K562 (cell line): ENCODE data around the gene RHNO1. TPM values are rescaled to one million over a fixed set of nuclear protein-coding genes. Genes with fewer than 3 reads are reported as not detected.

Experiments used
- CBX3 ChIP-seq, 2 experiments: IDR thresholded peaks; 1 replicate in 1 of 2; 2 replicates in 1 of 2; pipeline ENCODE4 v1.6.1; 2012; ENCODE audit warnings: inconsistent platforms in 2 of 2, low read length in 2 of 2, borderline replicate concordance in 1 of 2, control low read depth in 1 of 2
- DMBX1 ChIP-seq: fragments of 250-450 bp; sonication (Bioruptor Pico); IDR thresholded peaks from 2 replicates; pipeline ENCODE4 v1.8.0; 2022; ENCODE audit warnings: inconsistent platforms, mild to moderate bottlenecking, moderate library complexity, borderline replicate concordance
- ILK ChIP-seq: fragments of 450-650 bp; IDR thresholded peaks from 2 replicates; pipeline ENCODE4 v1.6.1; 2016; ENCODE audit warnings: missing genetic modification characterization, low read depth, mild to moderate bottlenecking, missing compliant biosample characterization, moderate library complexity, borderline replicate concordance
- KHSRP ChIP-seq: fragments of 450-650 bp; IDR thresholded peaks from 2 replicates; pipeline ENCODE4 v1.6.1; 2017
- NEUROD1 ChIP-seq: fragments of 150-350 bp; IDR thresholded peaks from 2 replicates; pipeline ENCODE4 v1.6.1; 2014; ENCODE audit warnings: borderline replicate concordance, low read length, low read depth; ENCODE audit not compliant: partially characterized antibody
- TBP ChIP-seq: optimal IDR thresholded peaks from 2 replicates; pipeline ENCODE3; 2011; ENCODE audit warnings: low read depth, low read length, improper control_type of control experiment
- XRCC4 ChIP-seq: IDR thresholded peaks from one replicate; pipeline ENCODE4 v1.6.1; 2011; ENCODE audit not compliant: insufficient read depth, insufficient read length; ENCODE audit errors: extremely low read depth
- ZNF140 ChIP-seq: fragments of 250-450 bp; sonication (Bioruptor Pico); IDR thresholded peaks from 2 replicates; pipeline ENCODE4 v1.8.0; 2021; ENCODE audit warnings: moderate library complexity, mild to moderate bottlenecking, inconsistent platforms
- ZNF224 ChIP-seq: sonication (generic); formaldehyde crosslinking; IDR thresholded peaks from 2 replicates; pipeline ENCODE4 v1.8.0; 2022; ENCODE audit warnings: mild to moderate bottlenecking, missing genetic modification reagents
- ZNF444 ChIP-seq: fragments of 250-450 bp; sonication (Bioruptor Pico); IDR thresholded peaks from 2 replicates; pipeline ENCODE4 v1.4.0; 2020; ENCODE audit warnings: mild to moderate bottlenecking, moderate library complexity
- ZNF75A ChIP-seq: fragments of 450-650 bp; formaldehyde crosslinking; IDR thresholded peaks from 2 replicates; pipeline ENCODE4 v1.4.0; 2020; ENCODE audit warnings: mild to moderate bottlenecking
- polyA plus RNA-seq, 8 experiments: library from polyadenylated mRNA; depleted of rRNA in 4 of 8; stranded (reverse) in 5 of 8; unstranded in 3 of 8; fragments of >200 nt; fragmentation: Nextera tagmentation in 2 of 8; fragmentation: Illumina TruSeq in 1 of 8; extraction: Ambion mirVana in 2 of 8; extraction: Trizol in 1 of 8; gene quantifications; 2 replicates each; pipeline versions ENCODE4 v1.2.1 to v1.2.3, GENCODE V29; 2011 to 2014; ENCODE audit warnings: inconsistent platforms in 1 of 8, missing spikeins in 1 of 8
- total RNA-seq, 7 experiments: library from RNA; depleted of rRNA in 6 of 7; stranded (reverse); fragments of >200 nt in 6 of 7; fragmentation: Illumina TruSeq in 2 of 7; extraction: Trizol in 2 of 7; gene quantifications; 2 replicates each; pipeline versions ENCODE4 v1.2.1 to v1.2.3, GENCODE V29; 2011 to 2021; ENCODE audit warnings: low replicate concordance in 1 of 7
- TF ChIP-seq, protein P1 (sequence below): sonication (generic); formaldehyde crosslinking; IDR thresholded peaks from 2 replicates; pipeline ENCODE4 v1.8.0; 2022; ENCODE audit warnings: mild to moderate bottlenecking, missing genetic modification reagents

RHNO1 gene
- total and polyA plus RNA-seq, 9 of the 15 experiments (the other 6 are each of a cell fraction or from before 2014, with no cell fraction given), result 20.8 to 62.7 (median 28.8) TPM

DNA sequence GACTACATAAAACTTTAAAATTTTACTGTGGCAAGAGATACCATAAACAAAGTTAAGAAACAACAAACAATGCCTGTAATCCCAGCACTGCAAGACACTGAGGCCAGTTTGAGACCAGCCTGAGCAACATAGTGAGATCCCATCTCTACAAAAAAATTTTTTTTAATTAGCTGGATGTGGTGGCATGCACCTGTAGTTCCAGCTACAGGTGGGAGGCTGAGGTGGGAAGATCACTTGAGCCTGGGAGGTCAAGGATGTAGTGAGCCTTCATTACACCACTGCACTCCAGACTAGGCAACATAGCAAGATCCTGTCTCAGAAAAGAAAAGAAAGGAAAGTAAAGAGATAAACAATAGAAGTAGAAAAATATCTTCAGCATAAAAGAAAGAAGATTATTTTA lies 16.9 kb upstream of the RHNO1 start (continued):
- TF ChIP-seq, protein P1, sequence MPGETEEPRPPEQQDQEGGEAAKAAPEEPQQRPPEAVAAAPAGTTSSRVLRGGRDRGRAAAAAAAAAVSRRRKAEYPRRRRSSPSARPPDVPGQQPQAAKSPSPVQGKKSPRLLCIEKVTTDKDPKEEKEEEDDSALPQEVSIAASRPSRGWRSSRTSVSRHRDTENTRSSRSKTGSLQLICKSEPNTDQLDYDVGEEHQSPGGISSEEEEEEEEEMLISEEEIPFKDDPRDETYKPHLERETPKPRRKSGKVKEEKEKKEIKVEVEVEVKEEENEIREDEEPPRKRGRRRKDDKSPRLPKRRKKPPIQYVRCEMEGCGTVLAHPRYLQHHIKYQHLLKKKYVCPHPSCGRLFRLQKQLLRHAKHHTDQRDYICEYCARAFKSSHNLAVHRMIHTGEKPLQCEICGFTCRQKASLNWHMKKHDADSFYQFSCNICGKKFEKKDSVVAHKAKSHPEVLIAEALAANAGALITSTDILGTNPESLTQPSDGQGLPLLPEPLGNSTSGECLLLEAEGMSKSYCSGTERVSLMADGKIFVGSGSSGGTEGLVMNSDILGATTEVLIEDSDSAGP, result no peak
- no peak for TF ChIP-seq ZNF224 (CRISPR knock-in tag)
- TF ChIP-seq ZNF444 (CRISPR knock-in tag), result no peak
- TF ChIP-seq NEUROD1, result no peak
- no peak for TF ChIP-seq DMBX1
- no peak for TF ChIP-seq ILK (tag)
- no peak for TF ChIP-seq ZNF140 (CRISPR knock-in tag)
- no peak for TF ChIP-seq ZNF75A
- TF ChIP-seq CBX3 (IDR thresholded peaks at IDR 0.05; ENCODE audit: borderline replicate concordance in 1 of 2, low read length in 2 of 2), result no peak
- no peak for TF ChIP-seq XRCC4
- no peak for TF ChIP-seq KHSRP
- no peak for TF ChIP-seq TBP
